Heart left ventricle (tissue), 13 donors: ENCODE measurements around the gene CAPRIN2.

Experiments
- POLR2A ChIP-seq, 2 donors: fragments of 450-650 bp; IDR thresholded peaks; one replicate each; pipeline ENCODE4 v1.6.1; 2017; ENCODE audit warnings: antibody characterized with exemption in 2 of 2, mild to moderate bottlenecking in 2 of 2, moderate library complexity in 2 of 2
- TF ChIP-seq, protein P1 (sequence below), 12 donors: fragments of 200-600 bp; sonication (generic) in 4 of 12; IDR thresholded peaks; one replicate each; pipeline versions ENCODE4 v1.5.0 to v1.8.0; 2018 to 2022; ENCODE audit warnings: antibody characterized with exemption in 12 of 12, mild to moderate bottlenecking in 5 of 12
- donor health status: ischemic (EF 13 %, LVEDD 7.1; RV severe dilation, severe dysfunction).
- donor health status: DM: no; HTN: yes; CAD: no.
- donor health status: DM: no; HTN: no; CAD: no.
- donor health status: ischemic (EF 25% LVEDD 6.9; RV normal size, moderate dysfunction).
- donor health status: ischemic (EF 25% LVEDD 5.7; RV mildly dilated, moderate dysfunction).
- donor health status: ischemic (EF 35%, LVEDD 5.7; RV mildly dilated, moderate dysfunction).
- donor health status: nonischemic (EF 11% LVEDD 7.7; RV severe dilation, severe dysfunction).
- donor health status: DM: yes; HTN: yes; CAD: no.
- donor health status: PGD.
- donor health status: ischemic (EF 29% LVEDD 5.4; RV normal size, mild dysfunction).
- donor health status: nonischemic (EF 23%, LVEDD 6.1; RV moderate dilation, normal function).

- TF ChIP-seq, protein P1, sequence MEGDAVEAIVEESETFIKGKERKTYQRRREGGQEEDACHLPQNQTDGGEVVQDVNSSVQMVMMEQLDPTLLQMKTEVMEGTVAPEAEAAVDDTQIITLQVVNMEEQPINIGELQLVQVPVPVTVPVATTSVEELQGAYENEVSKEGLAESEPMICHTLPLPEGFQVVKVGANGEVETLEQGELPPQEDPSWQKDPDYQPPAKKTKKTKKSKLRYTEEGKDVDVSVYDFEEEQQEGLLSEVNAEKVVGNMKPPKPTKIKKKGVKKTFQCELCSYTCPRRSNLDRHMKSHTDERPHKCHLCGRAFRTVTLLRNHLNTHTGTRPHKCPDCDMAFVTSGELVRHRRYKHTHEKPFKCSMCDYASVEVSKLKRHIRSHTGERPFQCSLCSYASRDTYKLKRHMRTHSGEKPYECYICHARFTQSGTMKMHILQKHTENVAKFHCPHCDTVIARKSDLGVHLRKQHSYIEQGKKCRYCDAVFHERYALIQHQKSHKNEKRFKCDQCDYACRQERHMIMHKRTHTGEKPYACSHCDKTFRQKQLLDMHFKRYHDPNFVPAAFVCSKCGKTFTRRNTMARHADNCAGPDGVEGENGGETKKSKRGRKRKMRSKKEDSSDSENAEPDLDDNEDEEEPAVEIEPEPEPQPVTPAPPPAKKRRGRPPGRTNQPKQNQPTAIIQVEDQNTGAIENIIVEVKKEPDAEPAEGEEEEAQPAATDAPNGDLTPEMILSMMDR (IDR thresholded peaks at IDR 0.05) = no peak
- TF ChIP-seq POLR2A (IDR thresholded peaks at IDR 0.05) = no peak
Measured at GRCh38 chr12:30782316-30783173, 27.8 kb upstream of the CAPRIN2 start.
